ENCODE measurements around the gene CCT8. TPM values are rescaled to one million over a fixed set of nuclear protein-coding genes. Genes with fewer than 3 reads are reported as not detected.

Gene CCT8
- polyA plus RNA-seq, 1 of the 3 experiments (the other 2 are of a cell fraction), result 102 TPM

DNA sequence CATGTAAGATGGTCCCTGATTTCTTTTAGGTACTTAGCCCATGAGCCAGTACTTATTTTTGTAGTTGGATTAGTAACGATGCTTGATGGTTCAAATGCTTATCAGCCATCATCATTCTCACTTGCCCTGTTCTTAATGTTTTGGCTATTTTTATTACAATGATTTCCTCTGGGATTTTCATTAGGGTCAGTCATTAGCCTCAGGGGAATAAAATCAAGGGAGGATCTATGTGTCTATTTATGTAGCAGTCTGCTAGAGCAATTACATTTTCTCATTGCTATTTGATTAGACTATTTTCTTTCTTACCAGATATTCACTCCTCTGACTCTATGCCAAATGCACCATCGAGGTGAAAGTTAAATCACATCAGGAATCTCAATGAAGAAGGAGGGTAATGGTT lies 10.9 kb upstream of the CCT8 start:
- TF ChIP-seq FOXM1 (IDR thresholded peaks at IDR 0.05; ENCODE audit: low read depth) (no peak), CHD2 (IDR thresholded peaks at IDR 0.05; ENCODE audit: low read length, partially characterized antibody) (no peak), TCF12 (IDR thresholded peaks at IDR 0.05) (no peak), GABPA (IDR thresholded peaks at IDR 0.05; ENCODE audit: low read depth) (no peak)
- TF ChIP-seq, protein P1, sequence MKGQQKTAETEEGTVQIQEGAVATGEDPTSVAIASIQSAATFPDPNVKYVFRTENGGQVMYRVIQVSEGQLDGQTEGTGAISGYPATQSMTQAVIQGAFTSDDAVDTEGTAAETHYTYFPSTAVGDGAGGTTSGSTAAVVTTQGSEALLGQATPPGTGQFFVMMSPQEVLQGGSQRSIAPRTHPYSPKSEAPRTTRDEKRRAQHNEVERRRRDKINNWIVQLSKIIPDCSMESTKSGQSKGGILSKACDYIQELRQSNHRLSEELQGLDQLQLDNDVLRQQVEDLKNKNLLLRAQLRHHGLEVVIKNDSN (IDR thresholded peaks at IDR 0.05; ENCODE audit: borderline replicate concordance, low read depth), result no peak
- Histone ChIP-seq H3K36me3 (replicated peaks in 1 of 2; ENCODE audit: control insufficient read depth in 1 of 2, insufficient read depth in 2 of 2, low read length in 1 of 2) (no peaks in the 10 kb centered on the region), H3K9ac (no peak overlapping the region), H3K9me3 (no peaks in the 10 kb centered on the region), H3K4me1 (ENCODE audit: control insufficient read depth in 1 of 2, insufficient read depth in 2 of 2, low read depth in 1 of 2, low read length in 1 of 2) (peaks cover 0 to 8% of the 10 kb centered on the region in 2 experiments; a peak in 2 of 4 replicates), H3K27ac (ENCODE audit: low read depth in 2 of 2, low read length in 1 of 2) (no peak overlapping the region), H3K27me3 (ENCODE audit: insufficient read depth) (no peaks in the 10 kb centered on the region), H3K9me2 (no peaks in the 10 kb centered on the region), H3K4me3 (ENCODE audit: low read depth in 2 of 2, low read length in 1 of 2) (no peak overlapping the region), H3K4me2 (no peak overlapping the region), H2AFZ (ENCODE audit: low read depth) (peak overlapping the region; percentile 4; the same call in 1 of the 2 replicates), H3K79me2 (ENCODE audit: insufficient read depth) (no peaks in the 10 kb centered on the region), H4K20me1 (ENCODE audit: insufficient read depth) (no peaks in the 10 kb centered on the region), H3F3A (replicated peaks; ENCODE audit: insufficient read depth) (no peaks in the 10 kb centered on the region)
- no peak for DNase-seq
- POLR2A ChIA-PET, result no interaction called here
- 20% methylated on average over 2 of the region's 2 CpGs for WGBS (ENCODE audit: low lambda C conversion rate)
- CTCF ChIA-PET, result no interaction called here

DNA sequence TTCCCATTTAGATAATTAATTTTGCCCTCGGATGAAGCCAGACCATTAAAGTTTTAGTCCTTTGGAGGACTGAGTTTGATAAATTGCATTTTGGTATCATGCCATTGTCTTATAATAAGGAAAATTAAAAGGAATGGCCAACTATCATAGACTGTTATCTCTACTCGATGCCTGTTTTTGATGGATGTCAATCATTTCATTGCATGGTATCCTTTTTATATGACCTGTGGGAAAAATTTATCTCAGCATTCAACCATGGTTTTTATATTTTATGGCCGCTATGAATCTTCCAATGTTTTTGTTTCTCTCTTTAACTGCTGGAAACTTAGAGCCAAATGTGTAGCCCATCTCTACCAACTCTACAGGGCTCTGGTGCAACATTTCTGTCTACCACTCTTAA lies 9.9 kb upstream of the CCT8 start:
- POLR2A ChIA-PET, result no interaction called here

DNA sequence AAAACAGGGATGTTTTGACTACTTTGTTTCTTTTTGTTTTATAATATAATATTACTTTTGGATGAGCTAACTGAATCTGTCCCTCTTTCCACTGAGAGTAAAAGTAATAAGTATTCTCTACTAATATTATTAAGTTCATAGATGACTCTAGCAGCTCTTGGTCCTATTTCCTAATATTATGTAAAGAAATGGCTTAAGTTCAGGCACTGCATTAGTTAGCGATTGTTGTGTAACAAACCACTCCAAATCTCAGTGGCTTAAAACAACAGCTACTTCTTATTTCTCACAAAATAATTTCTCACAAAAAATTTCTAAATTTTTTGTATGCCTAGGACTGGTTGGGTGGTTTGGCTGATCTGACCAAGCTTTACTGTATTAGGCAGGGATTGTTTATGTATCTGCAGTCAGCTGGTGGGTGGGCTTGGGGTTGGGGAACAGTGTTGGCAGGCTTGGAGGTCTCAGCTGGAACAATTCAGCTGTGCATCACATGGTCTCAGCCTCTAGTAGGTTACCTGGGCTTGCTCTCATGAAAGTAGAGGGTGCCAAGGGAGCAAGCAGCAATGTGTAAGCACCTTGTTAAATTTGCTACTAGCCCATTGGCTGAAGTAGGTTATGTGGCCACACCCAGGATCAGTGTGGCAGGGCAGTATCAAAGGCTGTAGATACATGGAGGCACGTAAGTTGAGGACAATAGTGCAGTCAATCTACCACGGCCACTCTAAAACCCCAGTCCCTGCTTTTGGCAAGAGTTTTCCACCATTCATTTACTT lies 8.8 kb upstream of the CCT8 start:
- Histone ChIP-seq H3K27ac (ENCODE audit: low read depth in 2 of 2, low read length in 1 of 2) (no peak overlapping the region), H3K4me1 (ENCODE audit: control insufficient read depth in 1 of 2, insufficient read depth in 2 of 2, low read depth in 1 of 2, low read length in 1 of 2) (peaks cover 0 to 8% of the 10 kb centered on the region in 2 experiments; a peak in 2 of 4 replicates), H4K20me1 (ENCODE audit: insufficient read depth) (no peaks in the 10 kb centered on the region), H3K27me3 (ENCODE audit: insufficient read depth) (no peaks in the 10 kb centered on the region), H3K9me3 (no peaks in the 10 kb centered on the region), H3K4me2 (no peak overlapping the region), H3K9me2 (no peaks in the 10 kb centered on the region), H3K79me2 (ENCODE audit: insufficient read depth) (no peaks in the 10 kb centered on the region), H3K4me3 (ENCODE audit: low read depth in 2 of 2, low read length in 1 of 2) (no peak overlapping the region), H3K9ac (no peak overlapping the region), H3F3A (replicated peaks; ENCODE audit: insufficient read depth) (no peaks in the 10 kb centered on the region), H2AFZ (ENCODE audit: low read depth) (no peak overlapping the region), H3K36me3 (replicated peaks in 1 of 2; ENCODE audit: control insufficient read depth in 1 of 2, insufficient read depth in 2 of 2, low read length in 1 of 2) (no peaks in the 10 kb centered on the region)
- POLR2A ChIA-PET, result no interaction called here
- DNase-seq, result no peak
- TF ChIP-seq NRF1 (IDR thresholded peaks at IDR 0.05; ENCODE audit: low read depth, low read length) (no peak), FOXJ3 (CRISPR knock-in tag; IDR thresholded peaks at IDR 0.05) (no peak)
- TF ChIP-seq, protein P1 (IDR thresholded peaks at IDR 0.05; ENCODE audit: borderline replicate concordance, low read depth), result no peak
- CTCF ChIA-PET, result interaction anchor here (1.1 kb wide), 1 partner anchor 291 kb away, joined by 3 read pairs; no protein-coding TSS in a partner anchor
- WGBS (ENCODE audit: low lambda C conversion rate), result 86% methylated on average over 3 of the region's 3 CpGs

More for the DNA sequence above, 9.9 kb upstream of the CCT8 start:
- no peak for TF ChIP-seq RCOR1 (IDR thresholded peaks at IDR 0.05; ENCODE audit: low read length)
- no peak for TF ChIP-seq EP300 (IDR thresholded peaks at IDR 0.05; ENCODE audit: borderline replicate concordance in 1 of 2, low read depth in 1 of 2, low read length in 1 of 2)
- TF ChIP-seq, protein P2, sequence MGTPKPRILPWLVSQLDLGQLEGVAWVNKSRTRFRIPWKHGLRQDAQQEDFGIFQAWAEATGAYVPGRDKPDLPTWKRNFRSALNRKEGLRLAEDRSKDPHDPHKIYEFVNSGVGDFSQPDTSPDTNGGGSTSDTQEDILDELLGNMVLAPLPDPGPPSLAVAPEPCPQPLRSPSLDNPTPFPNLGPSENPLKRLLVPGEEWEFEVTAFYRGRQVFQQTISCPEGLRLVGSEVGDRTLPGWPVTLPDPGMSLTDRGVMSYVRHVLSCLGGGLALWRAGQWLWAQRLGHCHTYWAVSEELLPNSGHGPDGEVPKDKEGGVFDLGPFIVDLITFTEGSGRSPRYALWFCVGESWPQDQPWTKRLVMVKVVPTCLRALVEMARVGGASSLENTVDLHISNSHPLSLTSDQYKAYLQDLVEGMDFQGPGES (IDR thresholded peaks at IDR 0.05; ENCODE audit: low read depth, low read length), result no peak
- no peak for TF ChIP-seq GABPA (IDR thresholded peaks at IDR 0.05; ENCODE audit: low read depth)
- TF ChIP-seq TAF1 (IDR thresholded peaks at IDR 0.05; ENCODE audit: borderline replicate concordance, low read depth, low read length), result no peak
- Histone ChIP-seq H3K27me3 (ENCODE audit: insufficient read depth) (no peaks in the 10 kb centered on the region), H4K20me1 (ENCODE audit: insufficient read depth) (no peaks in the 10 kb centered on the region), H3K79me2 (ENCODE audit: insufficient read depth) (no peaks in the 10 kb centered on the region), H3K9me2 (no peaks in the 10 kb centered on the region), H3K4me2 (no peak overlapping the region), H3K4me3 (ENCODE audit: low read depth in 2 of 2, low read length in 1 of 2) (no peak overlapping the region), H2AFZ (ENCODE audit: low read depth) (no peak overlapping the region), H3K27ac (ENCODE audit: low read depth in 2 of 2, low read length in 1 of 2) (no peak overlapping the region), H3K9ac (no peak overlapping the region), H3K36me3 (replicated peaks in 1 of 2; ENCODE audit: control insufficient read depth in 1 of 2, insufficient read depth in 2 of 2, low read length in 1 of 2) (no peaks in the 10 kb centered on the region), H3F3A (replicated peaks; ENCODE audit: insufficient read depth) (no peaks in the 10 kb centered on the region), H3K9me3 (no peaks in the 10 kb centered on the region), H3K4me1 (ENCODE audit: control insufficient read depth in 1 of 2, insufficient read depth in 2 of 2, low read depth in 1 of 2, low read length in 1 of 2) (peaks cover 0 to 8% of the 10 kb centered on the region in 2 experiments; a peak in 2 of 4 replicates)
- WGBS (ENCODE audit: low lambda C conversion rate), result 33% methylated on average over 3 of the region's 3 CpGs
- CTCF ChIA-PET, result no interaction called here
- no peak for DNase-seq
